Parathyroid adenoma (tissue), 2 donors: Measurements from ENCODE around the gene TPPP3.

ENCODE experiments used
- H2AFZ ChIP-seq: fragments of 300-600 bp; sonication (generic); one replicate; pipeline ENCODE4 v1.7.0; 2017; ENCODE audit warnings: antibody characterized with exemption, mild to moderate bottlenecking
- H3K27ac ChIP-seq: fragments of 300-600 bp; sonication (generic); one replicate; pipeline ENCODE4 v1.7.0; 2017
- H3K27me3 ChIP-seq: fragments of 300-600 bp; sonication (generic); one replicate; pipeline ENCODE4 v1.7.0; 2017; ENCODE audit warnings: low read length; ENCODE audit not compliant: control insufficient read depth, insufficient read depth
- H3K36me3 ChIP-seq: fragments of 300-600 bp; sonication (generic); one replicate; pipeline ENCODE4 v1.7.0; 2017; ENCODE audit warnings: low read length; ENCODE audit not compliant: control insufficient read depth, insufficient read depth
- H3K4me1 ChIP-seq: fragments of 300-600 bp; sonication (generic); one replicate; pipeline ENCODE4 v1.7.0; 2017; ENCODE audit warnings: control low read depth
- H3K4me2 ChIP-seq: fragments of 300-600 bp; sonication (generic); one replicate; pipeline ENCODE4 v1.7.0; 2017; ENCODE audit warnings: low read length
- H3K4me3 ChIP-seq: fragments of 300-600 bp; sonication (generic); one replicate; pipeline ENCODE4 v1.7.0; 2017; ENCODE audit warnings: low read depth, low read length
- H3K79me2 ChIP-seq: fragments of 300-600 bp; sonication (generic); one replicate; pipeline ENCODE4 v1.7.0; 2017; ENCODE audit warnings: control low read depth
- H3K9ac ChIP-seq: fragments of 300-600 bp; sonication (generic); one replicate; pipeline ENCODE4 v1.7.0; 2017; ENCODE audit warnings: mild to moderate bottlenecking
- H3K9me3 ChIP-seq: fragments of 300-600 bp; sonication (generic); one replicate; pipeline ENCODE4 v1.7.0; 2017; ENCODE audit warnings: low read length; ENCODE audit not compliant: control insufficient read depth
- CTCF ChIP-seq: fragments of 300-600 bp; sonication (generic); IDR thresholded peaks from one replicate; pipeline ENCODE4 v1.7.0; 2017; ENCODE audit warnings: antibody characterized with exemption, mild to moderate bottlenecking
- donor health status: primary hyperparathyroidism.

TPPP3 gene

GRCh38 chr16:67438824-67439393 lies 45.6 kb upstream of the TPPP3 start:
- Histone ChIP-seq H3K27me3 (no peaks in the 10 kb centered on the region), H3K9me3 (no peaks in the 10 kb centered on the region), H3K4me3 (no peak overlapping the region), H3K9ac (no peak overlapping the region), H3K4me1 (peaks cover 21% of the 10 kb centered on the region), H2AFZ (no peak overlapping the region), H3K27ac (no peak overlapping the region), H3K4me2 (no peak overlapping the region), H3K79me2 (no peaks in the 10 kb centered on the region), H3K36me3 (no peaks in the 10 kb centered on the region)
- TF ChIP-seq CTCF = no peak

- H2AFZ ChIP-seq = no peak overlapping the region
- H3K9ac ChIP-seq = no peak overlapping the region
- H3K27ac ChIP-seq = no peak overlapping the region
- no peak overlapping the region for H3K4me2 ChIP-seq
- H3K36me3 ChIP-seq = no peaks in the 10 kb centered on the region
- H3K4me3 ChIP-seq = no peak overlapping the region
- no peaks in the 10 kb centered on the region for H3K9me3 ChIP-seq
- no peaks in the 10 kb centered on the region for H3K79me2 ChIP-seq
- H3K27me3 ChIP-seq = no peaks in the 10 kb centered on the region
- peaks cover 15% of the 10 kb centered on the region for H3K4me1 ChIP-seq
- TF ChIP-seq CTCF = no peak
Measured at GRCh38 chr16:67438098-67438791, 44.9 kb upstream of the TPPP3 start.

- H3K9ac ChIP-seq = no peak overlapping the region
- H3K27ac ChIP-seq = no peak overlapping the region
Measured at GRCh38 chr16:67437513-67437912, 44.2 kb upstream of the TPPP3 start.

GRCh38 chr16:67436640-67437193 lies 43.4 kb upstream of the TPPP3 start:
- peaks cover 2% of the 10 kb centered on the region for H3K4me1 ChIP-seq
- H3K27ac ChIP-seq = no peak overlapping the region
- H3K4me3 ChIP-seq = no peak overlapping the region
- no peaks in the 10 kb centered on the region for H3K27me3 ChIP-seq
- H3K36me3 ChIP-seq = no peaks in the 10 kb centered on the region
- no peak overlapping the region for H2AFZ ChIP-seq
- no peak overlapping the region for H3K9ac ChIP-seq
- H3K79me2 ChIP-seq = no peaks in the 10 kb centered on the region
- H3K9me3 ChIP-seq = no peaks in the 10 kb centered on the region
- no peak for TF ChIP-seq CTCF
- no peak overlapping the region for H3K4me2 ChIP-seq

More at GRCh38 chr16:67437513-67437912, 44.2 kb upstream of the TPPP3 start:
- Histone ChIP-seq H2AFZ (no peak overlapping the region), H3K4me3 (no peak overlapping the region), H3K4me2 (no peak overlapping the region), H3K9me3 (no peaks in the 10 kb centered on the region), H3K36me3 (no peaks in the 10 kb centered on the region), H3K79me2 (no peaks in the 10 kb centered on the region), H3K4me1 (peaks cover 7% of the 10 kb centered on the region), H3K27me3 (no peaks in the 10 kb centered on the region)
- no peak for TF ChIP-seq CTCF
